NCI-H2107 treated with DMSO at 0.1 percent for 48 hours (cell line): ENCODE results near the gene GID8.
A peak's percentile ranks its signal among the peaks of the same experiment; 100 is the strongest.

Experiments used
- DNase-seq: peaks from one replicate; lab custom pipeline; 2025; ENCODE audit not compliant: unreplicated experiment; lab: John Stamatoyannopoulos, UW

The GID8 gene

DNA sequence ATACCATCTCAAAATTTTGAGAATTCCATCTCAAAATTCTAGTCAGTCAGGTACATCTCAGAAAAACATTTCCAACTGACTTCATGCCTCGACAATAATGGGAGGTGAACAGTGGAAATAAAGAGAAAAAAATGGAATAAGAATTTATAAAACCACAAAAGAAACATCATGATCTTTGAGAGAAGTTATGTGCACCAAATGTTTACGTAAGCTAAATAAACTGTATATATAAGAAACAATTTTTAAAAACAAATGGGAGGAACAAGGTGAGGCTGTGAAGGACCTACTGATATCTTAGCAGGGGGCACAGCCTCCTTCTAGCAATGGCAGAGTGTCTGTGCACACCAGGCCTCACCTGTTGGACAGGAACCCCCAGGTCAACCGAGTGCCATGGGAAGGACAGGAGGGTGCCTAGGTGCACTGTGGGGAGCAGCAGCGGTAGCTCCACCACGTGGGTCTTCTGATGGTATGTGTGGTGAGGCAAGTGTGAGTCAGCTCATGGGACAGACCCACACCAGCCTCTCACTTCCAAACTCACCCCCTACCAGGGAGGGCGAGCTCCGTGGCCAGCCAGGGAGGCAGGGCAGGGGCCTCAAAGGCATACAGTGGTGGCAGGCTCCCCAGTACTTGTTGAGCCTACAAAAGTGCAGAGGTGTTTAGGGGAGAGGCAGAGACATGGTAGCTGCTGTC lies 34.9 kb upstream of the GID8 start:
- no peak for DNase-seq

DNA sequence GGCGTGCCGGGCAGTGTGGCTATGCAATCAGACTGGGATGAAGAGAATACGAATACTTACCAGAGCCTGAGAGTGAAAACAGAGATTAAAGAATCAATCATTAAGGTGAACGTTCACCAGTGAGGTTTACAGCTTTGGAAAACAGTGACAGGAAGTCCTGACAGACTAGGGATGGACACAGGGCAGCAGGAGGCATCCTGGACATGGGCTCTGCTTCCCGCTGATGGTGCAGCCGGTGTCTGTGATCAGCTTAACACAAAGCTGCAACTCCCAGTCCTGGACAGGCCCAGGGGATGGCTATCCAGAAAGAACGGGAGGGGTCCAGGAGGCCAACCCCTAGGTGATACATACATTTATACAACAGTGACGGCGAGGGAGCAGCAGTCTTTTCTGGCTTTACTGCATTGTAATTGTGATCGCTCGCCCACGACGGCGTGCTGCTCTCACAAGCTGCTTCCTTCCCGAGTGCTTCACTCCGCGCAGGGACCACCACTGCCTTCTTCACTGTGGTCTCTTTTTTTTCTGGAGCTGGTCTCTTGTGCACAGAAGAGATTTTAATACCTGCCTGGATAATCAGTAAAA lies 32.3 kb upstream of the GID8 start:
- DNase-seq, result no peak

GRCh38 chr20:62906209-62906608 lies 31.7 kb upstream of the GID8 start:
- no peak for DNase-seq

DNA sequence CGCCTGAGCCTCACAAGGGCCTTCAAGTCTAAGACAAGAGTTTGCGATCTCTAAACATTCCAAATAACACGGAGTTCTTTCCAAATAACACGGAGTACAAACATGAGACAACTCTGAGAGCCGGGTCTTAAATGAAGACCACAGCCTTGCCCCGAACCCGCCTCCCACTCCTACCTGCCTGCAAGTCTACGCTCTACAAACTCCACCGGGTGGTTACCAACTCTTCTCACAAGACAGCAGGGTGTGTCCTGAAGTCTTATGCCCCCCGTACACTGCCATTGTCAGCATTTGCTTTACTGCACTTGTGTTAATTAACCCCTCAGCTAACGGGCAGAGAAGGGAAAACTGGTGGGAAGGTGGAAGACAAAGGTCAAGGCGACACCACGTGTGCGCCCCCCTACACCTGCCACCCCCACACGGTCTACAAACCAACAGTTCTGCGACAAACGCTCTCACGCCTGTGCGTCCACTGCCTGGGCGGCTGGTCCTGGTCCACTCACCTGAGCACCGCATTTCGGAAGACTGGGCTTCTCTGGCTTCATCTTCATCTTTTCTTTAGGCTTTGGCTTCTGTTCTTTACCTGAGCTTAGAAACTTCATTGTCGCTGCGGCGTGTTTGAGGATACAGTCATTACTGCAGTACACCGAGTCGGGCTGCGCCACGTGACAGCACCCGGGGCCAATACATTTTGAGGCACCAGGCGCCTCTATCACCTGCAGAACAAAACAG lies 31.1 kb upstream of the GID8 start:
- DNase-seq, result no peak

DNA sequence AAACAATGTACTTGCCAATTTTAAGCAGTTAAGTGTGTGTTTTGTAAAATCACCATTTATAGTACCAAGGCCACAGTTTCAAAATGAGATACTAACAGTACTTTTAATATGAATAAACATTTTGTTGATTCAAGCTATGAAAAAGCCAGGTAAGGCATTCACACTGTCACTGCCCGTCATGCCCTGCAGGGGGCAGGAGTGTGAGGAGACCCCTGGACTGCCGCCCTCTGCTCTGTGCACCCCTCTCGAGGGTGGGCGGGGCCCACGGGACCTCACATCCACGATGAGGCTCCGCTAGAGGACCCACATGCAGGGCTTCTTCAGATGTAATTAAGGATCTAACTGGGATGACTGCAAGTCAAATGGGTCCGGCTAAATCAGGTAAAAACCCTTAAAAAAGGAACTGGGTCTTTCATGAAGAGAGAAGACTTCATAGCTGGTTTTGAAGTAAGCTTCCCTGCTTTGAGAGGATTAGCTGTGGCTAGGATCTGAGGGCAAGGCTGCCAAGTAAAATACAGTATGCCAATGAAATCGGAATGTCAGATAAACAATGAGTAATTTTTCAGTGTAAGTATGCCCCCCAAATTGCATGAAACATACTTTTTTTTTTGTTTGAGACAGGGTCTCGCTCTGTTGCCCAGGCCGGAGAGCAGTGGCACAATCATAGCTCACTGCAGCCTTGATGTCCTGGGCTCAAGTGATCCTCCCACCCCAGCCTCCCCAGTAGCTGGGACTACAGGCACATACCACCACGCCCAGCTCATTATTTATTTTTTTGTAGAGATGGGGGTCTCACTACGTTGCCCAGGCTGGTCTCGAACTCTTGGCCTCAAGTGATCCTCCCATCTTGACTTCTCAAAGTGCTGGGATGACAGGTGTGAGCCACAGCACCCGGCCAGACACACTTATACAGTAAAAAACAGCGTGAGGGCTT lies 30.3 kb upstream of the GID8 start:
- DNase-seq, result no peak

DNA sequence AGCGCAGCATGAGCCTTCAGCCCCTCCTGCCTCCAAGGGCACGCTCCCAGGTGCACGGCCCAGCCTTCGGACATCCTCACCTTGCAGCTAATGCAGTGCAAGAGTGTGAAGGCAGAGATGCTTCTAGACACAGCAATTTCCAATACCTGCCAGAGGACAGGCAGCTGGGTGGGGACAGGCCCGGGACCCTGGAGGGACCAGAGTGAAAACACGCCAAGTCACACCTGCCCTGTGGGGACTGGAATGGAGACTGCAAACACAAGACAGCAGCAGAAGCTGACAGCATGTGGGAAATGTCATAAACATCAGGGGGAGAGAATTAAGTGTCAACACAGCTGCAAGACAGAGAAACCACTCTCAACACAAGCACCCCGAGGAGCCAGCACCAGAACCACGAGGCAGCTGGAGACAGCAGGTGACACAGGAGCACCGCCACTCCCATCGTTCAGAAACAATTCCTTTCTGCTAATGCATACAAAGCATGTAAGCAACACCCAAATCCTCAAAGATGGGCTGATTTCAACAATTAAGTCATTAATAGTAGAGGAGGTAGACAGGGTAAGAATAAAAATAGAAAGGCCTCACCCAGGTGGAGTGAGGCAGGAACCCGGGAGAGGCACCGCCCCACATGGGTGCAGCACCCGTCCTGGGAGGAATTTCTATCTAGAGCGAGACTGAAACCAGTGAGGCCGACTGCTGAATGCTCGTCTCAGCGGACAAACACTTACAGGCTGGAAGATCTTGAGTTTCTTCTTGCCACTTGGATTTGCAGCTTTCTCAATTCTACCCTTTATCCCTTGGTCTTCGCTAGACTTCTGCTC lies 28.8 kb upstream of the GID8 start:
- peak; percentile 93 for DNase-seq

- no peak for DNase-seq
Measured at GRCh38 chr20:62910217-62910766, 27.7 kb upstream of the GID8 start.

- DNase-seq, result no peak
Measured at GRCh38 chr20:62910777-62911497, 27.0 kb upstream of the GID8 start.

- no peak for DNase-seq
Measured at GRCh38 chr20:62911701-62912280, 26.2 kb upstream of the GID8 start.

- DNase-seq, result no peak
Measured at GRCh38 chr20:62913043-62913630, 24.8 kb upstream of the GID8 start.

DNA sequence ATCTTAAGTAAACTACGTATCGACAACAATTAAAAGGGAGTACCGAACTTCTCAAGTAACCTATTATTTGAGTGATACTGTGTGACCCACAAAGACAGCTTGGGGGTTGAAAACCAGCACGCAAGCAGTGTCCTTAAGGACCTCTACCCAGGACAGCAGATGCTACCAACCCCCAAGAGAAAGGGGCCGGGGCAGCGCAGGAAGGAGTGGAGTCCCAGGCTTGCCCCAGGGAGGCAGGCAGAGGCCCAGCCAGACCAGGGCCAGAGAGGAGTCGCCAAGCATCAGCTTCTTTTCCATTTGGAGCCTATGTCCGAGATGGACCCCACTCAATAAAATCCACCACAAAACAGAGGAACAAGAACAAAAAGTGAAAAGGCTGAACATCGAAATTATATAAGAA lies 23.5 kb upstream of the GID8 start:
- no peak for DNase-seq

- DNase-seq, result peak; percentile 36
Measured at GRCh38 chr20:62914970-62915457, 22.9 kb upstream of the GID8 start.

GRCh38 chr20:62916703-62917476 lies 21.1 kb upstream of the GID8 start:
- no peak for DNase-seq

DNA sequence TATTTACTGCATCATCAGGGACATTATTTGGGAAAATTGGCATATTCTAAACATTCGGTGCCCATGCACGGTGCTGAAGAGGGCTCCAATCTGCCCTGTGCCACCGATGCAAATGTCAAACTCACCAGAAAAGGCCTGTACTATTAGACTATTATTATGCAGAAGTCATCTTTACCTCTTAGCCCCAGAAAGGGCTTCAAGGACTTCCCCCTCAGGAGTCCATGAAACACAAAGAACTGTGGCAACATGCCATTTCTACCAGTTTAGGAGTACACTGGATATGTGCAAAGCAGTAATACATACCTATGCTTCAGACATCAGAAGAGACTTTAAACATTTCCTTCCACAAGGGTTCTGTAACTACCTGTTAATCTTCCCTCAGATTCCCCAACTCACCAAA lies 20.2 kb upstream of the GID8 start:
- no peak for DNase-seq

GRCh38 chr20:62918147-62918546 lies 19.8 kb upstream of the GID8 start:
- no peak for DNase-seq

- DNase-seq, result no peak
Measured at GRCh38 chr20:62918831-62919230, 19.1 kb upstream of the GID8 start.

GRCh38 chr20:62920039-62920645 lies 17.8 kb upstream of the GID8 start:
- no peak for DNase-seq
